NOMO-1 (cell line): ENCODE measurements around the gene GFI1.

ENCODE experiments used
- DNase-seq, 2 experiments: peaks; one replicate each; lab custom pipeline; 2025; ENCODE audit not compliant: unreplicated experiment in 2 of 2; lab: John Stamatoyannopoulos, UW

Gene GFI1

GRCh38 chr1:92488832-92489231 lies 2.1 kb upstream of the GFI1 start:
- no peak for DNase-seq

DNA sequence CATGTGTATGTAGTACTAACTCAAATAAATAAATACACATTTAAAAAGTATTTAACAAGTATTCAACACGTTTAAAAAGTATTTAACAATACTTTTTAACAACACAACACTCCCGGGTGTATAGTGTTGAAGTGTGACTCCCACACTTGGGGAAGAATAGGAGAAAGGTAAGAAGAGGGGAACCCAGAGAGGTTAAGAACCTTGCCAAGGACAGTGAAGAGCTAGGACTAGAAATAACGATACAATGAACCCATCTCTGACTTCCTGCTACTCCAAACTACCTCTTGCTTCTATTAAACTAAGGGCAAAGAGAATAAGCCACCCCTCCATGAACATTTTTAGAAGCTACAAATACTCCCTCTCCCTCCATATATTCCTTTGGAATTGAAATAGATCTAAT lies 1.7 kb upstream of the GFI1 start:
- DNase-seq: no peak

- DNase-seq: no peak
Measured at GRCh38 chr1:92487078-92487605, 417 bp upstream of the GFI1 start.

DNA sequence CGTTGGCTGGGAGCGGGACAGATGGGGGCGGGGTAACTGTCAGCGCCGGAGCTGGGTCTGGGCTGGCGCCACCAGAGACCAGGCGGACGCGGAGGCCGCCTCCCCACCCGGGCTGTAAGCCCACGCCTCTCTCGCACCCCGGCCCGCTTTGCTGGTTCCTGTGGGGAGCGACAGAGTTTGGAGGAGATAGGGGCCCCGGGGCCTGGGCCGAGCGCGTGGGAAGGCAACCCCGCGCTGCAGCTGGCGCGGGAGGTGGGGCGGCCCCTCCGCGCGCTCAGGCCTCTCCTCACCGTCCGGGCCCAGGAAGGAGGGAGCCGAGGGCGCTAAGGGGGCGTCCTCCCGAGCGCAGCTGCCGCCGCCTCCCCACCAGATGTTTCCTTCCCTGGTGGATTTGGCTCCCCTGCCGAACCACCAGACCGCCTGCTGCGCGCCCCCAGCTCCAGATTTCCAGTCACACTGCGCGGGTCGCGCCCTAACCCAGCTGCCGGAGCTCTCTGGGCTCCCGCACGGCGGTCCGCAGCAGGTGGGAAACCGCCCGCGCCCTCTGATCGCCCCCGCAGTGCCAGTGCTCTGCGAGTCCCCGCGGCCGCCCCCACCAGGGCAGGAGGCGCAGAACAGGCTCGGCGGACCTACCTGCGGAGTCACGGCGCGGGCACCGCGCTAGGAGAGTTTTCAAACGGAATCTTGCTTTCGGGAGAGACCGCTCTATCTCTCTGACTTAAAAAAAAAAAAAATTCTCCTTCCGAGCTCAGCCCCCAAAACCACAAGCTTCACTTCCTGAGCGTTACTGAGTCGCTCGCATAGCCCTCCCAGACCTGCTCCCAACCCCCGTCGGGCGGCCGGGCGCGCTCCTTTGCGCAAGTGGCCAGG lies 1.1 kb downstream of the GFI1 start:
- DNase-seq: peak; percentile 89 to 96

DNA sequence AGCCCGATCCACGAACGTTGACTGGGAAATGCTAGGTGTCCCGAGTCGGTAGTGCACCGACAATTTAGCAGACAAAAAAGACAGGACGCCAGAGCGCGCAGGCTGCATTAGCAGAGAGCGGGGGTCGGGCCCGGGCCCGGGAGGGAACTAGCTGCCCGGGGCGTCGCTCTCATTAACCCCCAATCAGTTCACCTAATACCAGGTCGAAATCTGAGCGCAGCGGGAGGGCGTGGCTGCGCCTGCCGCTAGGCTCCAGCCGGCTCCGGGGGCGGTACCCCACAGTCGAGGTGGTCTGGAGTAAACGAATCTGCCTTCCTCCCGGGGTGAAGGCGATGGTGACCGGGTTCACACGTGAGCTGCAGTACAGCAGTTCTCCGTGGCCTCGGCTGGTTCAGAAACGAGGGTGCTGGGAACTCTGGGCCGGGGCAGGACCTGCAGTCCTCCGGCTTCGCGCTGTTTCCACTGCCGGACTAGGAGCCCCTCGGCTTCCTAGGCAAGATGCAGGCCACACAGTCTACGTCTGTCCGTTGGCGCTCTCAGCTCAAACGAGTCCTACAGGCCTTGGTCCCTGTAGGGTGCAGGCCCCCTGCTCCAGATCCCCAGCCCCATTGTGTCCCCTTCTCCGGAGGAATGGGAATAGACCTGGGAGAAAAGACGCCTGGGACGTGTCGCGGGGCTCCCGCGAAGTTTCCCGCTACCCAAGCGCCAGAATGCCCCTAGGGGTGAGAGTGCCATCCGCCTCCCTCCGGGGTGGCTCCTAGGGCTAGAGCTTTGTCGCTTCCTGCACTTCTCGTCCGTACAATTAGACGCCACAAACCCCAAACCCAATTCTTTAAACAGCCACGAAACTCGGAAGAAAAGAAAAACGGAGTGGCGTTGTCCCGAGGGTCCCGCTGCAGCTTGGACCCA lies 2.0 kb downstream of the GFI1 start:
- DNase-seq: peak; percentile 46 to 58

GRCh38 chr1:92483610-92484471 lies 2.9 kb downstream of the GFI1 start:
- peak; percentile 52 to 80 for DNase-seq

DNA sequence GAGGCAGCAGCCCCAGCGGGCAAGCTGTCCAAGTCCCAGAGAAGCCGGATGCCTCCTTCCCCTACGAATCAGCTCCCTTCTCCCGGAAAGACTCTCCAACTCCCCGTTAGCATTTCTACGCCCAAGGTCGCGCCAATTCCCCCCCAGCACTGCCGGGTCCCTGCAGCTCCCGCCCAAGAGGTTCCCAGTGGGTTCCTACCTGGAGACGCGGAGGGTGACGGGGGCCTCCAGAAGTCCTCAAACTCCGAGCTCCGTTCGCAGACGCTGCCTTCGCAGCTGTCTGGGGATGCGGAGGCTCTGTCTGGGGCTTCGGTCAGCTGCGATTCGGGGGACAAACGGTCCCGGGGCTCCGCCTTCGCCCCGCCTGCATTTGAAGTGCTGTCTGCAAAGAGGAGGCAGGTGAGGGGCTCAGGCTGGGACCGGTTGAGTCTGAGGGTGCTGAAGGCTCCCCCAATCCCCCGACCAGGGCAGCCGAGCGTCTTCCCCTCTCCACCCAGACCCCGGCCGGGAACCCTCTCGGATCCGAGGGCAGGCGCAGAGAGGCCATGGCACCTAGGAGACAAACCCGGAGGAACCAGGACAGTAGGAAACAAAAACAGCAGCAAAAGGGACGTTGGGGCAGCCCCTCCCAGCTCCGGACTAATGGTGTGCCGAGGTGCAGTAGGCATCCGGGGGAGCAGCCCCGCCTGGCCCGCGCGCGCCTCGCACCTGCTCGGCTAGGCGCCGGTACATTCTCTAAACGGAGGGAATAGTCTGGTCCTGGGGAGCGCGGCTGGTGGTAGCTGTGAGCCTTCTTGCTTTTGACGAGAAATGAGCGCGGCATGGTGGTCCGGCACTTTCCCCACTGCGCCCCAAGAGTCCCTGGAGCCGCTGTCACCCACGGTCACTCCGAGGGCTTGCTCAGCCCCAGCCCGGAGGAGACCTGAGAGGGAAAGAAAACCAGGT lies 3.8 kb downstream of the GFI1 start:
- no peak for DNase-seq

- DNase-seq: no peak
Measured at GRCh38 chr1:92481971-92482664, 4.6 kb downstream of the GFI1 start.

GRCh38 chr1:92481599-92481925 lies 5.2 kb downstream of the GFI1 start:
- DNase-seq: no peak

DNA sequence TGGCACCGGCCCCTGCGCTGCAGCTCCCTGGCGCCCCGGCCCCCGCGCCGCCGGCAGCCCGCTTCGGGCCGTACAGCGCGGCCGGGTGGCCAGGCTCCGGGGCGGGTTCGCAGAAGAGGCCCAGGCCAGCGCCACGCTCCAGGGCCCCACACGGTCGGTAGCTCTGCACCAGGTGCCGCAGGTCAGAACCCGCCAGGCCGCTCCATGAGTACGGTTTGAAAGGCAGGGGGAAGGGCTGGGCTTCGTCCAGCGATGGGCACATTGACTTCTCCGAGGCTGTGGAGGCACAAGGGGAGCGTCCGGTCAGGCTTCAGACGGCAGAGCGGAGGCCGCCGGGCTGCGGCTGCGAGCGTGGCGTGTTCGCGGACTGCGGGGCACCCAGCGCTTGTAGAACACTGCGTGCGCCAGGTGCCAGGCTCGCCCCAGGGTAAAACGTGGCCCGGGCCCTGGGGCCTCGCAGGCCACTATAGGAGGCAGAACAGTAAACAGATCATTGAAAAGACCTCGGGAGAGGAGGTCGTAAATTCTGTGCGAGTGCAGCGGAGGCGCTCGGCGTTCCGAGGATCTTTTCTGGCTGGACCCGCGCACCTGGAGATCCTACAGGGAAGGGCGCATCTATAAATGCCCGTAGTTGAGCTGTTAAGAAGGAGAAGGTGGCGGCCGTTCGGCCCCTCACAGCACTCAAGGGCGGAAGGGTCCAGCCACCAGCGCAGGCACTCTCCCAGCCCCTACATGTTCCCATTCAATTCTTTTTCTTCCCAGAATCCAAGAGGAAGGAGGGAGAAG lies 5.7 kb downstream of the GFI1 start:
- DNase-seq: no peak

DNA sequence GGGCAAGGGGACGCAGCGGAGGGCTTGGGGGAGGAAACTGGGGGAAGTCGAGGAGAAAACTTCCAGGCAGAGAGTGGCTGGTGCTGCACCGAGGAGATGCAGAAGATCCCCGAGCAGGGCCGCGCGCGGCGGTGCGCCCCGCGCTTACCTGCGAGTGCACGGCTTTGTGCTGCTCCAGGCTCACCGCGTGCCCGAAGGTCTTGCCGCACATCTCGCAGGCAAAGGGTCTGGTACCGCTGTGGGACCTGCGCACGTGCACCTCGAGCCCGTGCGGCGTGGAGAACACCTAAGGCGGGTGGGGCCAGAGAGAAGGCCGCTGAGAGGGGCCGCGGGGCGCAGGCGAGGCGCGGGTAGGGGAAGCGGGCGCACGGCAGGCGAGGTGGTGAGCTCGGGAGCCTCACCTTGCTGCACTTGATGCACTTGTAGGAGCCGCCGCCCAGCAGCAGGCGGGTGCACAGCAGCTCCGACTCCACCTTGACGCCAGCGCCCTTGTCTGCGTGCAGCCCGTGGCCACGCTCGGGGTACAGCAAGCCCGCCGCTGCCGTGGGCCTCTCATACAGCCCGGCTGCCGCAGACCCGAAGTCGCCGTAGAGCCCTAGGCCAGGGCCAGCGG lies 6.4 kb downstream of the GFI1 start:
- no peak for DNase-seq

- DNase-seq: no peak
Measured at GRCh38 chr1:92479587-92479986, 7.1 kb downstream of the GFI1 start.

DNA sequence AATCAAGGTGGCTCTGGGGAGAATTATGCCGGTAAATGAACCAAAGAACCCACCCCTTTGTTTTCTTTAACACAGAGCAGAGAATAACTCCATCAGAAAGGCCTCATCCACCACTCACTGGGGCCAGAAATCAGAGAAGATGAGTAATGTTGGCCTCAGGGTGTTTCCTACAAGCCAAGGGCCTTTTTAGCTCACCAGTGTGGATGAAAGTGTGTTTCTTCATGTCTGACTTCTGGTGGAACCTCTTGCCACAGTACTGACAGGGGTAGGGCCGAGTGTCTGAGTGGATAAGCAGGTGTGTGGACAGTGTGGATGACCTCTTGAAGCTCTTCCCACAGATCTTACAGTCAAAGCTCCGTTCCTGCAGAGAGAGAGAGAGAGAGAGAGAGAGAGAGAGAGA lies 8.3 kb downstream of the GFI1 start:
- no peak for DNase-seq

DNA sequence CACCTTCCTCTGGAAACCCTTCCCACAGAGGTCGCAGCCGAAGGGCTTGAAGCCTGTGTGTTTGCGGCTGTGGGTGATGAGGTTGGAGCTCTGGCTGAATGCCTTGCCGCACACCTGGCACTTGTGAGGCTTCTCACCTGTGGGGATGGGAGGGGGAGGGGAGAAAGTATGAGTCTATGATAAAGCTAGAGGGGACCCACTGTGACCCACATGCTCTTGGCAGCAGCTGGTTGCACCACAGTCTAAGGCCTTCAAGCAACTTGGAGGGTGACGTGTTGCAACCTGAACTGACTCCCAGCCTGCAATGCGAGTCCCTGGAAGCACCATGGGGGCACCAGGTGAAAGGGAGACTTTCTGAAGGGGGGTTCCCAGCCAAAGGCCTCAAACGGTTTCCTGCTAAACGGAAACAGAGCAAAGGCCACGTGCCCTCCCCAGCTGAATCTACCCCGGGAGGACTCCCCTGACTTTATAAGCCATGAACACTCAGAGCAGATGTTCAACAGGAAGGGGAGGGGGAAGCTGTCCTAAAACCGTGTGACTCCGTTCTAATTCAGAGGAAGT lies 10.6 kb downstream of the GFI1 start:
- no peak for DNase-seq

GRCh38 chr1:92475029-92475428 lies 11.7 kb downstream of the GFI1 start:
- DNase-seq: no peak

- DNase-seq: no peak
Measured at GRCh38 chr1:92473781-92474495, 12.8 kb downstream of the GFI1 start.

GRCh38 chr1:92470216-92470615 lies 16.5 kb downstream of the GFI1 start:
- no peak for DNase-seq
